Activated CD4-positive, alpha-beta T cell treated with anti-CD3 and anti-CD28 coated beads, Interleukin-2, Interleukin-4, amounts not matched to agents 100 ng/mL and 50 ng/mL, durations not matched to agents 16 hours and 8 hours (primary cell): Measurements from ENCODE around the gene BAIAP2.

Experiments
- DNase-seq: peaks from one replicate; pipeline ENCODE4 v3.0.0-alpha.2; 2020; ENCODE audit warnings: low spot score

Gene BAIAP2

DNA sequence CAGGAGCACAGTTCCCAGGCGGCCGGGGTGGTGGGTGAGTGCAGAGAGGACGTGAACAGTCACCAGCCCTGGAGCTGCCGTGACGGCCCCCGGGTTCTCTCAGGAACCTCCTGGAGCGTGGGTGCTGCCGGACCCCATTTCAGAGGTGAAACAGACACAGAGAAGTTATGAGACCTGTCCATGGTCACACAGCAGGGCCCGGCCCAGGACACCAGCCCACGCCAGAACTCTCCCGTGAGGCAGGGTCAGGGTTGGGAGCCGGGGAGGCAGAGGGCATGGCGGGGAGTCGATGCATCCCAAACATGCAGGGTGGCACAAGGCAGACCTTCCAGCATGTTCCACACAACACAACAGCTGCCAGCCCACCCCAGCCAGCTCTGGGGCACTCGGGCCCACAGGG is 126.6 kb downstream of the BAIAP2 start:
- no peak for DNase-seq

DNA sequence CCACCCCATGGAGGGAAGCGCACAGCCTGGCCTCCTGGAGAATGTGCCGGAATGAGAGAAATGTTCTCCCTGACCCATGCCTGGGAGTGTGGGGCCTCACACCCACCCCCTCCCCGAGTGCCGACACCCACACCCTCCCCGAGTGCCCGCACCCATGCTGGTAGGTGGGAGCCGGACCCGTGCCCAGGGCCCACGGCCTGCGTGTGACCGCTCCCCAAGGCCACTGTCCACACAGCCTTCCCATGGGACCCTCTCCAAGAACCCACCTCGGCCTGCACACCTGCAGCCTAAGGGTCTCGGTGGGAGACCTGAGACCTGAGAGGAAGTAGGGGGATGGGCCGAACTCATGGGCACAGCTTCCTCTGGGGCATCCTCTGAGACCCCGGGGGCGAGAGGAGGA is 127.0 kb downstream of the BAIAP2 start:
- no peak for DNase-seq

DNA sequence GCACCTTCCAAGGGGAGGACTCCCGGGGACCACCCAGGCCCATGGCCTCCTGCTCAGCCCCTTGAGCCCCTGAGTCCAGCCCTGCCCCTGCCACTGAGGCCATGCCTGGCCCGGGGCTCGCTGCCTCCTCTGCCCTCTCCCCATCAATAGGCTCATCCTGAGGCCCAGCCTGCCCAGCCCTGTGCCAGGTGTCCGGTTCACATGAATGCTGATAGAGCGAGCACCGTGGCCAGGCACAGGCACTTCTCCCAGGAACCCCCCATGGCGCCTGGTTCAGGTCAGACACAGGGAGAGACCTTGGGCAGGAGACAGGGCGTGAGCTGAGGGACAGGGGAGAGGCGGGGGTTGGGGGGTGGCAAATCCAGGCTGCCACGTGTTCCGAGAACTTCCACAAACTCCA is 127.5 kb downstream of the BAIAP2 start:
- DNase-seq = no peak

DNA sequence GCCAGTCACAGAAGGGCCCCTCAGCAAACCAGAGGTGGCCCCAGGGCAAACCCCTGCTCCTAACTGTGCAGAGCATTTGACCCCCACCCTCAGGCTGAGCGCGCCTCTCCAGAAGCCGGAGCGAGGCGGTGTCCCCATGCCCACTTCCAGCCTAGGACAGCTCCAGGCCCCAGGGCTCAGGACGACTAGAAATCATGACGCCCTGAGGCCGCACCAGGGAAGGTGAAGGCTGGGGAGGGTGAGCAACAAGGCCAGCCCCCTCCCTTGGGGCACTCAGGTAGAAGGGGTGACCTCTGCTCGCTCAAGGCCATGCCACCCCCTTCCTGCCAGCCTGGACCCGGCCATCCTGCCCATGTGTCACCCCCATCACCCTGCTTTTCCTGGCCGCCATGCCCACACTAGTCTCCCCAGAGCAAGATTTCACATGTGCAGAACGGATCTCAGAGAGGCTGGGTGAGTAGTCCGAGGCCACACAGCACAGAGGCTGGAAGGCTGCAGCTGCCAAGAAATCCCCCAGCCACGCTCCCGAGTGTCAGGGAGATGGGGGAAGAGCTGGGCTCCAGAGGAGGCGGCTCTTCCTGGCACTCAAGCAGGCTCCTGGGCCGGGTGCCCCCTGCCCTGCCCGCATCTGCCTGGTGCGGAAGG is 128.2 kb downstream of the BAIAP2 start:
- no peak for DNase-seq

DNA sequence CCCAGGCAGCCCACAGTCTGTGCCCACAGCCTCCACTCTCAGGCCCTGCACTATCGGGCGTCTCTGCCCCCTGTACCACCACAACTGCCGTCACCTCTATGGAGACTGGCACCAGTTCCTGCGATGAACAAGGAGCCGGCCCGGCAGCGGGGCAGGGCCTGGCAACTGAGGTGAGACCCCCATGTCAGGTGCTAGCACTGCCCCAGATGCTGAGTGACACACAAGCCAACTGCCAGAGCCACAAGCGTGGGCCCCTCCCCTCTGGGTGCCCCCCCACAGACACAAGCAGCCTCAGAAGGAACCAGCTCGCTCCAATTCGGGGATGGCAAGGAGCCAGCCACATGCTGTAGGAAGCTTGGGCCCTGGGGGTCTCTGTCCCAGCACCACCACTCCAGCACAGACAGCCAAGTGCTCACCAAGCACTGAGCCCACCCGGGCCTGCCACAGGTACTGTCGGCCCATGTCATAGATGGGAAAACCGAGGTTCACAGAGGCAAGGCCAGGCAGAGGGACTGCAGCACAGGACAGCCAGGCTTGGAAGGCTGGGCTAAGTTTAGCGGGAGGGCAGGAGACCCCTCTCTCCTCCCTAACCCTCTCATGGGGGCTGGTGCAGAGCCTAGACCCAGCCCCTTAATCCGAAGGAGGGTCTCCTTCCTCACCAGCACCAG is 128.9 kb downstream of the BAIAP2 start:
- DNase-seq = no peak

DNA sequence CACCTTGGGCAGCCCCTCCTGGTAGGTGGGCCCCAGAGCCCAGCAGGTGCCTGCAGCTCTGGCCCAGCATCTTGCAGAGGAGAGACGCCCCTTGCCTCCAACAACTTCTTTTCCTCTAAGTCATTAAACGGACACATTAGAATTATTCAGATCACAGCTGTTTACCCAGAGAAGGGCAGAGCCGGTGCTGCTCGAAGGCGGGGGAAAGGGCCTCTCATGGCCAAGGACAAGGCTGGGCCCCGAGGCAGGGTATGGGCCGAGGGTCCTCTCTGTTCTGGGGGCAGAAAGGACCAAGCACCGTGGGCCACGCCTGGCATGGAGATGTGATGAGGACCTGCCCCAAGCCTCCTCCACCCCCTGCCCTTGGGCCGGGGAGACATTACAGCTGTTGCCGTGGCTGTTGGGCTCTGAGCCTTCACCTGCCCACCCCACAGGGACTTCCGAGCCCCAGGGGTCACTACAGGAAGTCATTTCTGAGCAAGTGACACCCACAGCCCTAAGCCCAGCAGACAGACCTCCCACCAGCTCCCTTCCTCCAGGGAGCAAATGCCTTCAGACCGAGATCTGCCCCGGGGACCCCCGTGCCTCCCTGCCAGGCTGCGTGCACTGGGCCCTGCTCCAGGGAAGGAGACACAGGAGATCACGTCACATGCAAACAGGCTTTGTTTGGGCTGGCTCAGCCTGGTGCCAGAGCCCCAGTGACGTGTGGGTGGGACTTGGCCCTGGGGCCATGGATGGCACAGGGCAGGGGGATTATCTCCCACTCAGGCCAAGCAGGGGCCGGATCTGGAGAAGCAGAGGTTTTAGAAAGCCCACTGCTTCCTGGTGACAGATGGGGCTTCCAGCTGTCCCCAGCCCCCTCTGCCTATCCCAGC is 129.7 kb downstream of the BAIAP2 start:
- DNase-seq = no peak

DNA sequence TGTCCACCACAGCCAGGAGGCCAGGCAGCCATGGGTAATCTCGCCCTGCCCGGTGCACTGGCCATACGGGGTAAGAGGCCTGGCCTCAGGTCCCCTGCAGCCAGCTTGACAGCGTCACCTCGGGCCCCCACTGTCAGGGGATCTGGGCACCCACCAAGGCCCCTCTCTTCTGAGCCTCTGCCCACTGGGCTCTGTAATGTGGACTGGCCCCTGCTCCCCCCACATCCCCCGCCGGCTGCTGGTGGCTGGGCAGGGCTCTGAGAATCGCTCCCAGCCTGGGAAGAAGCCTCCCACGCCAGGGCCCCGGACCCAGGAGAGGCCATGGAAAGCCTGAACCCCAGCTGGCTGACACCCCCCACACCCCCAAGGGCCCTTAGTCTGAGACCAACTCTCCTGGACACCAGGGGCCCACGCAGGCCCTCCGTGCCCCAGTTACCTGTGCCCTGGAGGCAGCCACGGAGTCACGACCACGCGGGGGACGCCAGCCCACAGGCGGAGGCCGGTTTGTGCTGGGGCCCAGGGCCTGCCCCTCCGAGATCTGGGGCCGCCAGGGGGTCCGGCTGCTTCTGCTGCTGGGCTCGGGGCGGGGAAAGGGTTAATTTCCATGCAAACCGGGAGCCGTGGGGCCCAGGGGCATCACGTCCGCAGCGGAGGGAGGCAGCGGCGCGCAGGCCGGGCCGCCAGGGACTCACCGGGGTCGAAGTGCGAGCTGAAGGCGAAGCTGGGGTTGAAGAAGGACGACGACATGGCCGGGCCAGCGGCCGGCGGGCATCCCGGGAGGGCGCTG is 130.5 kb downstream of the BAIAP2 start, which contains the start of gene PVALEF:
Gene PVALEF (plus strand): TSS at position 262 of the 787 bp plus-strand sequence. CDS start 15,720 bp downstream, outside the sequence.
- no peak for DNase-seq

DNA sequence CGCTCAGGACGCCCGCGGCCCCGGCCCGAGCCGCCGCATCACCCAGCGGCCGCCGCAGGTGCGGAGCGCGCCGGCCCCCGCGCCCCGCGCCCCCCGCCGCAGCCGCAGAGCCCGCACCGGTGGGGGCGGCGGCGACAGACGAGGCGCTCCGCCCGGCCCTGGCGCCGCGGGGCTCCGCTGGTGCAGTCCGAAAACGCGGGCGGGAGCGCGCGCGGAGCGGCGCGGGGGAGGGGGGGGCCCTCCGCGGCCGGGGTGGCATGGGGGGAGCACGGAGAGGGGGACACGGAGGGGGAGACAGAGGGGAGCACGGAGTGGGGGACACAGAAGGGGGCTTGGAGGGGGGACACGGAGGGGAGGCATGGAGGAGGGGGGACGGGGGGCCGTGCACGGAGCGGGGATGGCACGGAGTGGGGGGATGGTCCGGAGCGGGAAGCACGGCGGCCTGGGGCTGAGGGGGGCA is 131.1 kb downstream of the BAIAP2 start, which contains the start of gene AATK:
Gene AATK (minus strand): TSS at position 189 of the 460 bp plus-strand sequence. CDS start 229 bp downstream, outside the sequence.
- no peak for DNase-seq
